A549 (cell line): ENCODE data around the gene F2R. TPM values are rescaled to one million over a fixed set of nuclear protein-coding genes. Genes with fewer than 3 reads are reported as not detected.

Experiments used
- ATAC-seq, 2 experiments: fragments of 200-7000 bp in 1 of 2; fragments of >200 bp in 1 of 2; cut with Nextera tagmentation in 1 of 2; cut with Tn5 transposase in 1 of 2; 3 replicates each; pipeline versions ENCODE4 v1.8.0 to v1.9.1; 2018 to 2020; ENCODE audit warnings: mild to moderate bottlenecking in 1 of 2, moderate library complexity in 1 of 2
- CTCF ChIA-PET: fragments of 300-600 bp; sonication (Branson Sonifier 250); formaldehyde crosslinking; extraction: SDS; loops from one replicate; lab custom pipeline; 2021; ENCODE audit warnings: antibody characterized with exemption, inconsistent platforms; lab: Yijun Ruan, JAX
- POLR2A ChIA-PET: fragments of 350-600 bp; formaldehyde crosslinking; extraction: SDS; loops from one replicate; lab custom pipeline; 2021; ENCODE audit warnings: antibody characterized with exemption, inconsistent platforms; lab: Yijun Ruan, JAX
- DNase-seq, 2 experiments: peaks; one replicate each; pipeline versions ENCODE4 v3.0.0 to v3.0.0-alpha.2; 2011 to 2016; ENCODE audit warnings: low read depth in 1 of 2, low spot score in 1 of 2
- FAIRE-seq: peaks from 2 replicates; lab custom pipeline; 2011; peaks lifted over from hg19 to GRCh38; lab: Jason Lieb, UNC
- H3K27ac ChIP-seq, 2 experiments: fragments of >200 bp; sonication (Bioruptor Twin); formaldehyde crosslinking; 3 replicates each; pipeline ENCODE4 v1.5.1; 2016 to 2017
- H3K4me1 ChIP-seq: fragments of >200 bp; sonication (Bioruptor Twin); formaldehyde crosslinking; 3 replicates; pipeline ENCODE4 v1.6.1; 2016
- H3K4me2 ChIP-seq: fragments of >200 bp; sonication (Bioruptor Twin); formaldehyde crosslinking; 3 replicates; pipeline ENCODE4 v1.6.1; 2016
- H3K4me3 ChIP-seq: fragments of >200 bp; sonication (Bioruptor Twin); formaldehyde crosslinking; 3 replicates; pipeline ENCODE4 v1.5.1; 2016
- H3K9me3 ChIP-seq: fragments of >200 bp; sonication (Bioruptor Twin); formaldehyde crosslinking; 3 replicates; pipeline ENCODE4 v1.6.1; 2016
- CTCF ChIP-seq: fragments of >200 bp; sonication (Bioruptor Twin); formaldehyde crosslinking; IDR thresholded peaks from 3 replicates; pipeline ENCODE4 v1.5.1; 2016
- FOSB ChIP-seq: fragments of 250-450 bp; sonication (Bioruptor Pico); IDR thresholded peaks from 2 replicates; pipeline ENCODE4 v1.5.0; 2020; ENCODE audit warnings: mild to moderate bottlenecking, moderate library complexity
- FOSL2 ChIP-seq, 2 experiments: fragments of 450-650 bp in 1 of 2; fragments of >200 bp in 1 of 2; sonication (Bioruptor Twin) in 1 of 2; formaldehyde crosslinking; IDR thresholded peaks; 2 replicates each; pipeline versions ENCODE4 v1.5.0 to v1.6.1; 2016 to 2020; ENCODE audit warnings: mild to moderate bottlenecking in 1 of 2, moderate library complexity in 1 of 2
- FOXS1 ChIP-seq: fragments of 250-450 bp; sonication (Bioruptor Pico); IDR thresholded peaks from 2 replicates; pipeline ENCODE4 v1.5.0; 2020; ENCODE audit warnings: mild to moderate bottlenecking, moderate library complexity
- HDAC2 ChIP-seq: fragments of 200-600 bp; sonication (generic); IDR thresholded peaks from 2 replicates; pipeline ENCODE4 v1.6.1; 2016
- HES2 ChIP-seq: fragments of >200 bp; sonication (Bioruptor Twin); formaldehyde crosslinking; IDR thresholded peaks from 2 replicates; pipeline ENCODE4 v1.6.1; 2016
- HMGXB4 ChIP-seq: fragments of 250-450 bp; sonication (Bioruptor Pico); IDR thresholded peaks from 2 replicates; pipeline ENCODE4 v1.5.0; 2021; ENCODE audit warnings: mild to moderate bottlenecking, moderate library complexity, borderline replicate concordance
- HOXB13 ChIP-seq: fragments of 250-450 bp; sonication (Bioruptor Pico); IDR thresholded peaks from 2 replicates; pipeline ENCODE4 v1.5.0; 2020; ENCODE audit warnings: low read depth, mild to moderate bottlenecking, moderate library complexity
- JUN ChIP-seq, 2 experiments: fragments of >200 bp; sonication (Bioruptor Twin); formaldehyde crosslinking; IDR thresholded peaks; 2 replicates in 1 of 2; 3 replicates in 1 of 2; pipeline ENCODE4 v1.6.1; 2016 to 2017
- PBX3 ChIP-seq: IDR thresholded peaks from 2 replicates; pipeline ENCODE4 v1.6.1; 2012
- PHF8 ChIP-seq: fragments of 200-600 bp; sonication (generic); IDR thresholded peaks from 2 replicates; pipeline ENCODE4 v1.6.1; 2016; ENCODE audit warnings: low read depth, mild to moderate bottlenecking, antibody characterized with exemption, moderate library complexity, borderline replicate concordance
- POLR2A ChIP-seq: IDR thresholded peaks from 2 replicates; pipeline ENCODE4 v1.6.1; 2012; ENCODE audit warnings: mild to moderate bottlenecking, low read length
- RAD21 ChIP-seq, 2 experiments: fragments of >200 bp in 1 of 2; sonication (Bioruptor Twin) in 1 of 2; formaldehyde crosslinking in 1 of 2; IDR thresholded peaks in 1 of 2; conservative IDR thresholded peaks in 1 of 2; 2 replicates in 1 of 2; 3 replicates in 1 of 2; pipeline ENCODE4 v1.6.1; 2012 to 2018; ENCODE audit warnings: inconsistent platforms in 1 of 2
- RCOR1 ChIP-seq: fragments of 150-350 bp; IDR thresholded peaks from 2 replicates; pipeline ENCODE4 v1.6.1; 2014; ENCODE audit warnings: antibody characterized with exemption, low read length, low read depth
- RFX5 ChIP-seq: fragments of 450-650 bp; IDR thresholded peaks from 2 replicates; pipeline ENCODE4 v1.7.1; 2014; ENCODE audit warnings: antibody characterized with exemption, mild to moderate bottlenecking, moderate library complexity
- RNF2 ChIP-seq: fragments of 200-600 bp; sonication (generic); IDR thresholded peaks from 2 replicates; pipeline ENCODE4 v1.6.1; 2016; ENCODE audit warnings: low read depth, mild to moderate bottlenecking, antibody characterized with exemption, moderate library complexity, borderline replicate concordance
- SMC3 ChIP-seq: fragments of >200 bp; sonication (Bioruptor Twin); formaldehyde crosslinking; IDR thresholded peaks from 3 replicates; pipeline ENCODE4 v1.6.1; 2018; ENCODE audit warnings: inconsistent platforms
- SREBF2 ChIP-seq: fragments of 450-650 bp; IDR thresholded peaks from 2 replicates; pipeline ENCODE4 v1.6.1; 2014; ENCODE audit warnings: mild to moderate bottlenecking, moderate library complexity
- TFCP2L1 ChIP-seq: fragments of 250-450 bp; sonication (Bioruptor Pico); IDR thresholded peaks from 2 replicates; pipeline ENCODE4 v1.5.0; 2021; ENCODE audit warnings: mild to moderate bottlenecking
- WGBS: methylation state at CpG from one replicate; pipeline ENCODE4 v1.1.6; 2017; ENCODE audit errors: missing lambda C conversion rate; 5-methylcytosine and 5-hydroxymethylcytosine counted together
- polyA minus RNA-seq: library from RNA; depleted of rRNA, polyadenylated mRNA; stranded (reverse); fragments of >200 nt; gene quantifications from 2 replicates; pipeline ENCODE4 v1.2.3, GENCODE V29; 2011; rRNA and poly(A)+ RNA removed
- polyA plus RNA-seq, 4 experiments: library from polyadenylated mRNA; depleted of rRNA in 3 of 4; stranded (reverse); fragments of >200 nt; fragmentation: RNase III in 1 of 4; extraction: RNeasy Plus Mini Kit Qiagen cat#74134 plus additional on column Dnase treatment in 1 of 4; gene quantifications; 2 replicates in 3 of 4; 3 replicates in 1 of 4; pipeline ENCODE4 v1.2.3, GENCODE V29; 2011 to 2017

Gene F2R
- polyA plus RNA-seq (2011; rRNA removed) (114 and 131 TPM in 2 replicates), polyA plus RNA-seq (2017; fragmentation: RNase III; extraction: RNeasy Plus Mini Kit Qiagen cat#74134 plus additional on column Dnase treatment) (19.4 to 30.4 TPM (median 26.3 TPM) in 3 replicates), polyA minus RNA-seq (76.1 and 95.1 TPM in 2 replicates)
- polyA plus RNA-seq (2012; cell fraction: cytosol; rRNA removed) = 28.2 and 38.5 TPM in 2 replicates
- polyA plus RNA-seq (2012; cell fraction: nucleus; rRNA removed) = 21.4 and 25.3 TPM in 2 replicates

GRCh38 chr5:76715736-76716455 lies at the start of gene F2R:
Gene F2R, plus strand, starts transcription at chr5:76716126. Its CDS starts 182 bp downstream, at chr5:76716308.
- Histone ChIP-seq H3K4me2 (peak within 1 kb of the TSS; percentile 84), H3K9me3 (no peaks in the 10 kb centered on the region), H3K4me1 (0 out of 3 replicates have a peak, but pooled peaks cover 8% of the 10 kb centered on the region), H3K27ac (peak within 1 kb of the TSS; percentile 95 to 96), H3K4me3 (peak within 1 kb of the TSS; percentile 98)
- WGBS = 3% methylated on average over 15 of the region's 82 CpGs
- ChIA-PET CTCF (interaction anchor here (0.6 to 10.7 kb wide), 12 partner anchors 11 to 107 kb away, joined by 3 to 81 read pairs (median 4); no protein-coding TSS in a partner anchor), POLR2A (no interaction called here)
- ATAC-seq (peak; percentile 93 to 96), FAIRE-seq (no peak), DNase-seq (peak; percentile 69 to 79)
- no peak for TF ChIP-seq FOSB (CRISPR knock-in tag)
- no peak for TF ChIP-seq FOSL2 (IDR thresholded peaks at IDR 0.05)
- TF ChIP-seq FOSL2 (CRISPR knock-in tag; IDR thresholded peaks at IDR 0.05) = peak; percentile 47
- no peak for TF ChIP-seq RFX5
- TF ChIP-seq RAD21 (conservative IDR thresholded peaks at IDR 0.05 in 1 of 2, IDR thresholded peaks at IDR 0.05 in 1 of 2) = peak; percentile 37 to 84; a peak in 4 of 5 replicates
- no peak for TF ChIP-seq HDAC2
- TF ChIP-seq JUN (IDR thresholded peaks at IDR 0.05) = peak in 1 of 2 experiments; percentile 55; a peak in 2 of 5 replicates
- TF ChIP-seq SREBF2 = no peak
- peak; percentile 30 for TF ChIP-seq POLR2A
- TF ChIP-seq FOXS1 = no peak
- TF ChIP-seq SMC3 = peak; percentile 91
- no peak for TF ChIP-seq RNF2
- TF ChIP-seq HES2 = no peak
- peak; percentile 34 for TF ChIP-seq PHF8
- TF ChIP-seq CTCF = peak; percentile 81
- no peak for TF ChIP-seq PBX3
- peak; percentile 74; the same call in 1 of the 2 replicates for TF ChIP-seq HMGXB4
- no peak for TF ChIP-seq TFCP2L1 (CRISPR knock-in tag)

GRCh38 chr5:76667495-76667894 lies 48.4 kb upstream of the F2R start:
- ChIA-PET POLR2A (no interaction called here), CTCF (interaction anchor here (2.1 kb wide), 1 partner anchor 15 kb away, joined by 4 read pairs; no protein-coding TSS in a partner anchor)
- Histone ChIP-seq H3K4me3 (no peak overlapping the region), H3K27ac (no peak overlapping the region), H3K4me2 (no peak overlapping the region), H3K4me1 (no peaks in the 10 kb centered on the region), H3K9me3 (no peaks in the 10 kb centered on the region)
- TF ChIP-seq RCOR1 (no peak), HOXB13 (no peak), HMGXB4 (no peak)
- DNase-seq (no peak), ATAC-seq (no peak), FAIRE-seq (no peak)
- WGBS = 50% methylated on average over 2 of the region's 2 CpGs
